Measurements from ENCODE around the gene BMP8B. TPM values are rescaled to one million over a fixed set of nuclear protein-coding genes. Genes with fewer than 3 reads are reported as not detected.

The BMP8B gene
- total and polyA plus RNA-seq, 12 donors = 0.07 to 0.79 (median 0.22) TPM

- no peak for TF ChIP-seq CTCF (IDR thresholded peaks at IDR 0.05)
- peaks cover 0 to 21% (median 17%) of the 10 kb centered on the region in 7 donors for H3K27me3 ChIP-seq
- no peak overlapping the region for H3K27ac ChIP-seq
- peaks cover 0 to 3% (median 0%) of the 10 kb centered on the region in 9 donors for H3K4me1 ChIP-seq
- no peaks in the 10 kb centered on the region for H3K36me3 ChIP-seq
- intact Hi-C loops (cut with DNase I) = loop anchor here in 3 of 10 donors (5.0 to 10.0 kb wide), 4 partner anchors 34 to 104 kb away; no protein-coding TSS in a partner anchor
- H3K9me3 ChIP-seq = no peaks in the 10 kb centered on the region
- 52 to 59% methylated on average over 12 of the region's 12 CpGs for WGBS, 2 donors
- H3K4me3 ChIP-seq = no peak overlapping the region
- no peak for DNase-seq
- no peak for ATAC-seq
These were observed 77.3 kb downstream of the BMP8B start for GRCh38 chr1:39711104-39711965.

DNA sequence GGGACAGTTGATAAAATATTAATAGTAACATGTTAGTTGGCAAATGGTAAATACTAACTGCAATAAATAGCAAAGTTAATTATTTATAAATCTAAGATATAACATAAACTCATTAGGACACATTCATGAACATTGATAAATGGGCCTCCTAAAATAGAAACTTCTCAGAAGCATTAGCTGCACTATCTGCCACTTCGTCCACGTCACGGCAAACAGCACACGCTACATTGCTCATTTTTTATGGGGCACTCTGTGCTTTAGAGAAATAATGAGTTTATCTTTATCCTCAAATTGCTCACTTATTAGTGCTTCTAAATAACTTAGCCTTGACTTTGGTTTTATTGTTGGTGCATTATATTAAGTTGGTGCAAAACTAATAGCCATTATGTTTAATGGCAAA, 81.2 kb downstream of the BMP8B start:
- no peak for TF ChIP-seq CTCF (IDR thresholded peaks at IDR 0.05)
- WGBS, 2 donors = 61 to 70% methylated on average over 4 of the region's 4 CpGs
- intact Hi-C loops (cut with DNase I) = no loop called here

More for the DNA sequence above, 81.2 kb downstream of the BMP8B start:
- Histone ChIP-seq H3K4me1 (peaks cover 0 to 3% (median 0%) of the 10 kb centered on the region in 9 donors), H3K4me3 (no peak overlapping the region), H3K27me3 (peaks cover 0 to 16% (median 5%) of the 10 kb centered on the region in 7 donors), H3K36me3 (no peaks in the 10 kb centered on the region), H3K27ac (no peak overlapping the region), H3K9me3 (no peaks in the 10 kb centered on the region)
- ATAC-seq (no peak), DNase-seq (no peak)

Other genes with a start within 250 kb of the BMP8B start
- gene PABPC4, start 212.1 kb downstream of the BMP8B start, total RNA-seq = 100 to 1,000 TPM; 184 to 311 (median 229) TPM
- 100 to 1,000 TPM; 143 to 188 TPM for gene PABPC4, start 212.1 kb downstream of the BMP8B start, polyA plus RNA-seq
- gene HEYL, start 149.2 kb downstream of the BMP8B start, total RNA-seq = 10 to 100 TPM; 11.5 to 27.5 (median 14.3) TPM
- gene HEYL, start 149.2 kb downstream of the BMP8B start, polyA plus RNA-seq = 10 to 100 TPM; 12.8 to 25.1 TPM
- gene NT5C1A, start 116.8 kb downstream of the BMP8B start, total RNA-seq = 10 to 100 TPM; 12.1 to 59.2 (median 29.5) TPM
- gene NT5C1A, start 116.8 kb downstream of the BMP8B start, polyA plus RNA-seq = under 1 TPM; 0.68 to 0.80 TPM
- 1 to 10 TPM in 1 of 10 donors, under 1 TPM in 9; 0.07 to 3.7 (median 0.19) TPM for gene HPCAL4, start 97.4 kb downstream of the BMP8B start, total RNA-seq
- gene HPCAL4, start 97.4 kb downstream of the BMP8B start, polyA plus RNA-seq = under 1 TPM; 0.39 to 0.51 TPM
- gene PPIE, start 50.0 kb downstream of the BMP8B start, total RNA-seq = 10 to 100 TPM; 28.0 to 32.7 (median 30.9) TPM
- 10 to 100 TPM; 33.9 to 49.5 TPM for gene PPIE, start 50.0 kb downstream of the BMP8B start, polyA plus RNA-seq
- gene OXCT2, start 17.5 kb downstream of the BMP8B start, total RNA-seq = 1 to 10 TPM in 9 of 10 donors, under 1 TPM in 1; 0.85 to 5.4 (median 2.2) TPM
- gene OXCT2, start 17.5 kb downstream of the BMP8B start, polyA plus RNA-seq = 1 to 10 TPM; 1.5 to 3.3 TPM
- gene TRIT1, start 94.6 kb upstream of the BMP8B start, total RNA-seq = 10 to 100 TPM; 12.3 to 21.8 (median 16.8) TPM
- 10 to 100 TPM; 11.4 to 23.6 TPM for gene TRIT1, start 94.6 kb upstream of the BMP8B start, polyA plus RNA-seq
- 1 to 10 TPM in 2 of 10 donors, under 1 TPM in 8; 0.30 to 2.5 (median 0.76) TPM for gene MYCL, start 113.1 kb upstream of the BMP8B start, total RNA-seq
- under 1 TPM; 0.07 to 0.13 TPM for gene MYCL, start 113.1 kb upstream of the BMP8B start, polyA plus RNA-seq
- 1 to 10 TPM in 1 of 10 donors, under 1 TPM in 7, not detected in 2; 0.31 to 1.2 (median 0.45) TPM for gene MFSD2A, start 166.3 kb upstream of the BMP8B start, total RNA-seq
- gene MFSD2A, start 166.3 kb upstream of the BMP8B start, polyA plus RNA-seq = 1 to 10 TPM in 1 of 2 donors, under 1 TPM in 1; 0.15 to 5.6 TPM